A549 (cell line): ENCODE results near the gene ZNF879. TPM values are rescaled to one million over a fixed set of nuclear protein-coding genes. Genes with fewer than 3 reads are reported as not detected.

Experiments
- ATAC-seq, 2 experiments: fragments of 200-7000 bp in 1 of 2; fragments of >200 bp in 1 of 2; cut with Nextera tagmentation in 1 of 2; cut with Tn5 transposase in 1 of 2; 3 replicates each; pipeline versions ENCODE4 v1.8.0 to v1.9.1; 2018 to 2020; ENCODE audit warnings: mild to moderate bottlenecking in 1 of 2, moderate library complexity in 1 of 2
- CTCF ChIA-PET: fragments of 300-600 bp; sonication (Branson Sonifier 250); formaldehyde crosslinking; extraction: SDS; loops from one replicate; lab custom pipeline; 2021; ENCODE audit warnings: antibody characterized with exemption, inconsistent platforms; lab: Yijun Ruan, JAX
- POLR2A ChIA-PET: fragments of 350-600 bp; formaldehyde crosslinking; extraction: SDS; loops from one replicate; lab custom pipeline; 2021; ENCODE audit warnings: antibody characterized with exemption, inconsistent platforms; lab: Yijun Ruan, JAX
- DNase-seq, 2 experiments: peaks; one replicate each; pipeline versions ENCODE4 v3.0.0 to v3.0.0-alpha.2; 2011 to 2016; ENCODE audit warnings: low read depth in 1 of 2, low spot score in 1 of 2
- FAIRE-seq: peaks from 2 replicates; lab custom pipeline; 2011; peaks lifted over from hg19 to GRCh38; lab: Jason Lieb, UNC
- H3K27ac ChIP-seq, 2 experiments: fragments of >200 bp; sonication (Bioruptor Twin); formaldehyde crosslinking; 3 replicates each; pipeline ENCODE4 v1.5.1; 2016 to 2017
- H3K4me1 ChIP-seq: fragments of >200 bp; sonication (Bioruptor Twin); formaldehyde crosslinking; 3 replicates; pipeline ENCODE4 v1.6.1; 2016
- H3K4me2 ChIP-seq: fragments of >200 bp; sonication (Bioruptor Twin); formaldehyde crosslinking; 3 replicates; pipeline ENCODE4 v1.6.1; 2016
- H3K4me3 ChIP-seq: fragments of >200 bp; sonication (Bioruptor Twin); formaldehyde crosslinking; 3 replicates; pipeline ENCODE4 v1.5.1; 2016
- H3K9me3 ChIP-seq: fragments of >200 bp; sonication (Bioruptor Twin); formaldehyde crosslinking; 3 replicates; pipeline ENCODE4 v1.6.1; 2016
- BHLHE40 ChIP-seq: IDR thresholded peaks from 2 replicates; pipeline ENCODE4 v1.6.1; 2012; ENCODE audit warnings: low read depth, low read length, inconsistent platforms
- CBX2 ChIP-seq: fragments of 200-600 bp; sonication (generic); IDR thresholded peaks from 2 replicates; pipeline ENCODE4 v1.6.1; 2016; ENCODE audit warnings: low read depth, mild to moderate bottlenecking, borderline replicate concordance
- CEBPB ChIP-seq, 2 experiments: fragments of >200 bp in 1 of 2; sonication (Bioruptor Twin) in 1 of 2; formaldehyde crosslinking in 1 of 2; IDR thresholded peaks; 2 replicates each; pipeline ENCODE4 v1.6.1; 2012 to 2016
- EHF ChIP-seq: fragments of 250-450 bp; sonication (Bioruptor Pico); IDR thresholded peaks from 2 replicates; pipeline ENCODE4 v1.5.0; 2020; ENCODE audit warnings: mild to moderate bottlenecking
- FOSB ChIP-seq: fragments of 250-450 bp; sonication (Bioruptor Pico); IDR thresholded peaks from 2 replicates; pipeline ENCODE4 v1.5.0; 2020; ENCODE audit warnings: mild to moderate bottlenecking, moderate library complexity
- GATA3 ChIP-seq: IDR thresholded peaks from 2 replicates; pipeline ENCODE4 v1.6.1; 2012; ENCODE audit warnings: borderline replicate concordance
- HDAC2 ChIP-seq: fragments of 200-600 bp; sonication (generic); IDR thresholded peaks from 2 replicates; pipeline ENCODE4 v1.6.1; 2016
- HMGXB4 ChIP-seq: fragments of 250-450 bp; sonication (Bioruptor Pico); IDR thresholded peaks from 2 replicates; pipeline ENCODE4 v1.5.0; 2021; ENCODE audit warnings: mild to moderate bottlenecking, moderate library complexity, borderline replicate concordance
- JUN ChIP-seq, 2 experiments: fragments of >200 bp; sonication (Bioruptor Twin); formaldehyde crosslinking; IDR thresholded peaks; 2 replicates in 1 of 2; 3 replicates in 1 of 2; pipeline ENCODE4 v1.6.1; 2016 to 2017
- MAX ChIP-seq: IDR thresholded peaks from 2 replicates; pipeline ENCODE4 v1.6.1; 2012
- MYC ChIP-seq: IDR thresholded peaks from 2 replicates; pipeline ENCODE4 v1.6.1; 2012; ENCODE audit warnings: mild to moderate bottlenecking, inconsistent platforms, low read length, improper control_type of control experiment, borderline replicate concordance
- POLR2A ChIP-seq: IDR thresholded peaks from 2 replicates; pipeline ENCODE4 v1.6.1; 2012; ENCODE audit warnings: mild to moderate bottlenecking, low read length
- RAD21 ChIP-seq, 2 experiments: fragments of >200 bp in 1 of 2; sonication (Bioruptor Twin) in 1 of 2; formaldehyde crosslinking in 1 of 2; IDR thresholded peaks in 1 of 2; conservative IDR thresholded peaks in 1 of 2; 2 replicates in 1 of 2; 3 replicates in 1 of 2; pipeline ENCODE4 v1.6.1; 2012 to 2018; ENCODE audit warnings: inconsistent platforms in 1 of 2
- RARB ChIP-seq: fragments of 250-450 bp; sonication (Bioruptor Pico); IDR thresholded peaks from 2 replicates; pipeline ENCODE4 v1.8.0; 2021; ENCODE audit warnings: mild to moderate bottlenecking, moderate library complexity
- RNF2 ChIP-seq: fragments of 200-600 bp; sonication (generic); IDR thresholded peaks from 2 replicates; pipeline ENCODE4 v1.6.1; 2016; ENCODE audit warnings: low read depth, mild to moderate bottlenecking, antibody characterized with exemption, moderate library complexity, borderline replicate concordance
- TP53 ChIP-seq: fragments of 250-450 bp; sonication (Bioruptor Pico); IDR thresholded peaks from 2 replicates; pipeline ENCODE4 v1.5.0; 2021; ENCODE audit warnings: mild to moderate bottlenecking, moderate library complexity
- USF2 ChIP-seq: fragments of 450-650 bp; IDR thresholded peaks from 2 replicates; pipeline ENCODE4 v1.6.1; 2014; ENCODE audit warnings: antibody characterized with exemption
- ZFP36 ChIP-seq: fragments of 450-650 bp; IDR thresholded peaks from 2 replicates; pipeline ENCODE4 v1.6.1; 2014; ENCODE audit warnings: borderline replicate concordance; ENCODE audit not compliant: partially characterized antibody
- WGBS: methylation state at CpG from one replicate; pipeline ENCODE4 v1.1.6; 2017; ENCODE audit errors: missing lambda C conversion rate; 5-methylcytosine and 5-hydroxymethylcytosine counted together
- polyA plus RNA-seq, 4 experiments: library from polyadenylated mRNA; depleted of rRNA in 3 of 4; stranded (reverse); fragments of >200 nt; fragmentation: RNase III in 1 of 4; extraction: RNeasy Plus Mini Kit Qiagen cat#74134 plus additional on column Dnase treatment in 1 of 4; gene quantifications; 2 replicates in 3 of 4; 3 replicates in 1 of 4; pipeline ENCODE4 v1.2.3, GENCODE V29; 2011 to 2017

ZNF879 gene
- polyA plus RNA-seq, 2 of the 4 experiments (the other 2 are of a cell fraction) = 1.3 to 1.4 TPM

GRCh38 chr5:178982941-178983340, 40.7 kb upstream of the ZNF879 start:
- no peak for DNase-seq
- CTCF ChIA-PET = no interaction called here
- TF ChIP-seq EHF (CRISPR knock-in tag) = no peak
- TF ChIP-seq USF2 = no peak
- TF ChIP-seq JUN (IDR thresholded peaks at IDR 0.05) = no peak
- no peak for TF ChIP-seq HDAC2
- no peak for TF ChIP-seq RAD21 (conservative IDR thresholded peaks at IDR 0.05 in 1 of 2, IDR thresholded peaks at IDR 0.05 in 1 of 2)
- TF ChIP-seq ZFP36 = no peak
- no peak for TF ChIP-seq RNF2
- TF ChIP-seq CEBPB (IDR thresholded peaks at IDR 0.05) = no peak
- TF ChIP-seq CBX2 = no peak
- no peak for TF ChIP-seq FOSB (CRISPR knock-in tag)
- 23% methylated on average over 17 of the region's 17 CpGs for WGBS
- H3K9me3 ChIP-seq = peaks cover 24% of the 10 kb centered on the region
- FAIRE-seq = no peak
- H3K4me3 ChIP-seq = no peak overlapping the region
- POLR2A ChIA-PET = no interaction called here
- H3K4me1 ChIP-seq = no peaks in the 10 kb centered on the region
- ATAC-seq = no peak
- H3K27ac ChIP-seq = no peak overlapping the region
- H3K4me2 ChIP-seq = no peak overlapping the region

GRCh38 chr5:178983728-178984127, 39.9 kb upstream of the ZNF879 start:
- Histone ChIP-seq H3K4me1 (no peaks in the 10 kb centered on the region), H3K4me2 (no peak overlapping the region), H3K27ac (no peak overlapping the region), H3K4me3 (no peak overlapping the region), H3K9me3 (peaks cover 24% of the 10 kb centered on the region)
- WGBS = 16% methylated on average over 5 of the region's 10 CpGs
- DNase-seq = no peak
- POLR2A ChIA-PET = no interaction called here
- no peak for ATAC-seq
- TF ChIP-seq JUN (IDR thresholded peaks at IDR 0.05) (no peak), GATA3 (no peak), HMGXB4 (no peak), TP53 (CRISPR knock-in tag) (no peak), MYC (no peak), POLR2A (no peak), MAX (no peak)
- FAIRE-seq = no peak
- CTCF ChIA-PET = no interaction called here

GRCh38 chr5:178984145-178985072, 39.2 kb upstream of the ZNF879 start:
- Histone ChIP-seq H3K4me1 (no peaks in the 10 kb centered on the region), H3K4me2 (no peak overlapping the region), H3K4me3 (no peak overlapping the region), H3K27ac (no peak overlapping the region), H3K9me3 (peaks cover 24% of the 10 kb centered on the region)
- CTCF ChIA-PET = no interaction called here
- POLR2A ChIA-PET = no interaction called here
- DNase-seq (no peak), ATAC-seq (no peak), FAIRE-seq (no peak)
- TF ChIP-seq BHLHE40 (no peak), POLR2A (no peak), RARB (CRISPR knock-in tag) (no peak), RAD21 (conservative IDR thresholded peaks at IDR 0.05 in 1 of 2, IDR thresholded peaks at IDR 0.05 in 1 of 2) (no peak)
- WGBS = 41% methylated on average over 37 of the region's 37 CpGs
